Measurements from ENCODE around the gene CYTIP. TPM values are rescaled to one million over a fixed set of nuclear protein-coding genes. Genes with fewer than 3 reads are reported as not detected.

The CYTIP gene
- total and polyA plus RNA-seq, 2 of the 4 experiments (the other 2 are of a cell fraction): not detected

- ATAC-seq (ENCODE audit: low read depth): peak; percentile 29; the same call in 1 of the 2 replicates
- CTCF ChIA-PET: no interaction called here
- intact Hi-C loops (cut with micrococcal nuclease): no loop called here
Observed at GRCh38 chr2:157480182-157480961, 36.5 kb upstream of the CYTIP start.

More at GRCh38 chr2:157480182-157480961, 36.5 kb upstream of the CYTIP start:
- no peaks in the 10 kb centered on the region for H3K27me3 ChIP-seq (ENCODE audit: control insufficient read depth, insufficient read depth, low read length)
- H2BK15ac ChIP-seq (ENCODE audit: low read depth, low read length): no peak overlapping the region
- no peaks in the 10 kb centered on the region for H3K79me1 ChIP-seq (ENCODE audit: low read depth in 1 of 2, low read length in 2 of 2)
- H3K14ac ChIP-seq (replicated peaks; ENCODE audit: low read depth, low read length): no peak overlapping the region
- no peak overlapping the region for H3K23ac ChIP-seq (ENCODE audit: low read depth, low read length)
- peak; percentile 24 for DNase-seq
- H3K4me3 ChIP-seq (ENCODE audit: insufficient read depth, low read depth, low read length): no peak overlapping the region
- no peak overlapping the region for H3K4me2 ChIP-seq (ENCODE audit: low read depth, low read length)
- no TSS peak for BruUV-seq (replicated peaks)
- POLR2A ChIA-PET (ENCODE audit: unreplicated experiment): no interaction called here
- dilution Hi-C loops (cut with HindIII; ENCODE audit: low sequenced_read_pairs, unreplicated experiment): no loop called here
- H4K91ac ChIP-seq (ENCODE audit: insufficient read depth, low read depth, low read length): no peak overlapping the region
- no peak overlapping the region for H3K27ac ChIP-seq (ENCODE audit: insufficient read depth, low read length)
- WGBS, 2 experiments (ENCODE audit: extremely low coverage in 2 of 2, insufficient read length in 1 of 2): no CpG with 5 or more reads among the region's 3 CpGs
- no peaks in the 10 kb centered on the region for H3K9me1 ChIP-seq (ENCODE audit: insufficient read depth, low read length)
- no peak overlapping the region for H3K4ac ChIP-seq (ENCODE audit: low read depth, low read length)
- no peak overlapping the region for H2AK5ac ChIP-seq (ENCODE audit: low read depth, low read length)
- no peak overlapping the region for H3K9ac ChIP-seq (ENCODE audit: low read depth, low read length)
- no peak overlapping the region for H2AK9ac ChIP-seq (replicated peaks; ENCODE audit: low read depth, low read length, poor library complexity)
- H3K18ac ChIP-seq (ENCODE audit: low read depth, low read length): no peak overlapping the region; the same call in 1 of the 2 replicates
- no peak overlapping the region for H2AFZ ChIP-seq (replicated peaks; ENCODE audit: low read length, poor library complexity)
- H2BK5ac ChIP-seq (ENCODE audit: low read depth, low read length, poor library complexity, severe bottlenecking): no peak overlapping the region
- in situ Hi-C loops (cut with MboI; ENCODE audit: low sequenced_read_pairs): loop anchor here (25.0 kb wide), 1 partner anchor 282 kb away; no protein-coding TSS in a partner anchor
- H4K5ac ChIP-seq (ENCODE audit: low read depth, low read length): no peak overlapping the region
- no peak overlapping the region for H3K56ac ChIP-seq (ENCODE audit: extremely low read depth, insufficient read depth, low read length)
- no peaks in the 10 kb centered on the region for H3K4me1 ChIP-seq (ENCODE audit: control insufficient read depth, insufficient read depth, low read length)
- no peaks in the 10 kb centered on the region for H3K36me3 ChIP-seq (ENCODE audit: control insufficient read depth, insufficient read depth, low read length)
- no peak overlapping the region for H2BK120ac ChIP-seq (ENCODE audit: low read depth, low read length)
- H4K20me1 ChIP-seq (ENCODE audit: insufficient read depth, low read length): no peaks in the 10 kb centered on the region
- TF ChIP-seq NFE2L2 (IDR thresholded peaks at IDR 0.05; ENCODE audit: low read depth, low read length) (peak; percentile 80), USF2 (IDR thresholded peaks at IDR 0.05; ENCODE audit: low read depth, low read length) (no peak)
- no peak overlapping the region for H2BK20ac ChIP-seq (ENCODE audit: low read depth, low read length)
- no peak overlapping the region for H4K8ac ChIP-seq (ENCODE audit: low read depth in 2 of 2, low read length in 2 of 2)
- no peaks in the 10 kb centered on the region for H3K9me3 ChIP-seq (ENCODE audit: control insufficient read depth, insufficient read depth, low read length)
